Measurements from ENCODE around the gene ATXN7L1.
"Not testable (repeated sequence)": the region's sequence is repeated elsewhere in the genome, so short reads cannot be mapped to it uniquely, and the experiment has no call there.

The ATXN7L1 gene

DNA sequence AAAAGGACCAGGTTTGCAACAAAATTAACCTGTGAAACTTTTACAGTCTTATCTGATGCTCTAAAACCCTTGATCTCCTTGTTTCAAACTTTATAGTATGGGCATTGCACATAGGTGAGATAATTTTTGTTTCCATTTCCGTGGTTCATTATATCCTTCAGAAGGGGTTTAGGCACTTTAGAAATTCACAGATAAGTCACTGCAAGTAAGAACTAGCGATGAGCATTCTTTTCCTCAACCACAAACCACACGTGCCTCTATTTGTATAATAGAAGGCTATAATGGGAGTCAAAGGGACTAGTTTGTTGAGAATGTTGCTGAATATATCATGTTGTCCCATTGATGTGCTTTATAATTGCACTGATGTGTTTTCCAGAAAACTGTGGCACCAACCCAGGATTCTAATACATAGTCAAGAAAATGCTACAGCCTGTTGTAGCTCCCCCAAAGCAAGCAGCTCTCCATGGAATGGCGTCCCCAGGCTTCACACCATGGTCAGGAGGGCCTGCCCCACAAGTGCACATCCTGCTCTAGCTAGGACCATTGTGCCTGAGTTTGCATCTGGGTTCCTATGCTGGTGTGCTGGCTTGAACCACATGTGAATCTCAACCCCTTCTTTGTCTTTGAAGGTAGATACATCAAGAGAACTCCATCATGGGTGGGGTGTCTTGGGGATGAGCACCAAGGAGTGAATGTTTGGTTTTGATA, 14.0 kb upstream of the ATXN7L1 start:
- DNase-seq = no peak

DNA sequence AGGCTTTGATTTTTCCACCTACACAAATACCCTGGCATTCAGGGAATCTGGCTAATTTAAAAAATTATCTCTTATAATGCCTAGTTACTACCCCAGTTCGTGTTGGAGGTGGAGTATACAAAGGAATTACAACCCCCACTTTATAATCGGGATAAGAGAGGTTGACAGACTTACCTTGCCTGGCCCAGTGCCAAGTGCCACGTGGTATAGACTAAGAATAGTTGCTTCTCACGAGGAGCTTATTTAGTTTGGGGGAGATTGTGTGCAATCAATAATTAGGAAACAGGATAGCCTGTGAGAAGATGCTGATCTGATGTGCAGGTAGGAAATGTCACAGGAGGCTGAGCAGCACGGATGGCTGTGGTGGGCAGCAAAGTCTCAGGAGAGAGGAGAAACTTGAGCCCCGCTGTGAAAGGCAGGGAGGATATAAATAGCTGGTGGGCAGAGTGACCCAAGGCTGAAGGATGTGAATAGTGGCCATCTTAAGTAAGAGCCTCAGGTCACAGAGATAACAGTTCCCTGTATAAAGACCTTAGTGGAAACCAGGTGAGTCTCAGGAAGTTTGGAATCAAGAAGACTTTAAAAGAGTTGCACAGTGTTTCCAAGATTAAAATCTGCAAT, 11.3 kb upstream of the ATXN7L1 start:
- DNase-seq = no peak

DNA sequence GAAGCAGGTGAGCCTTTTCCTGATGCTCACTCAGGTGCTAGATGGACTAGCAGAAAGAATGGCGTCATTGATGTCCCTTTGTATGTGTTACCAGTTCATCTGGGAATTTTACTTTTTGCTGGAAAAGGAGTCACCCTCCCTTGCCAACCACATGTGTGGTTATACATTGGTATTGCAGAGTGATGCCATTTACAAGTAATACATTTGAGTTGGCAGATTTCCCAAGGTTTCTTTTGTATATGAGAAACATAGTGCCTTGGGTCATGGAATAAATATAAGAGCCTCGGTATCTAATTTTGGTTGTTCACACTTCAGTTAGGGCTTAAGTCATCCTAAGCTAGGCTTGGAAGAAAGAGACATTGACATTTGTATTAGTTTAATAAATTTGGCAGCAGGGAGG, 10.4 kb upstream of the ATXN7L1 start:
- no peak for DNase-seq

DNA sequence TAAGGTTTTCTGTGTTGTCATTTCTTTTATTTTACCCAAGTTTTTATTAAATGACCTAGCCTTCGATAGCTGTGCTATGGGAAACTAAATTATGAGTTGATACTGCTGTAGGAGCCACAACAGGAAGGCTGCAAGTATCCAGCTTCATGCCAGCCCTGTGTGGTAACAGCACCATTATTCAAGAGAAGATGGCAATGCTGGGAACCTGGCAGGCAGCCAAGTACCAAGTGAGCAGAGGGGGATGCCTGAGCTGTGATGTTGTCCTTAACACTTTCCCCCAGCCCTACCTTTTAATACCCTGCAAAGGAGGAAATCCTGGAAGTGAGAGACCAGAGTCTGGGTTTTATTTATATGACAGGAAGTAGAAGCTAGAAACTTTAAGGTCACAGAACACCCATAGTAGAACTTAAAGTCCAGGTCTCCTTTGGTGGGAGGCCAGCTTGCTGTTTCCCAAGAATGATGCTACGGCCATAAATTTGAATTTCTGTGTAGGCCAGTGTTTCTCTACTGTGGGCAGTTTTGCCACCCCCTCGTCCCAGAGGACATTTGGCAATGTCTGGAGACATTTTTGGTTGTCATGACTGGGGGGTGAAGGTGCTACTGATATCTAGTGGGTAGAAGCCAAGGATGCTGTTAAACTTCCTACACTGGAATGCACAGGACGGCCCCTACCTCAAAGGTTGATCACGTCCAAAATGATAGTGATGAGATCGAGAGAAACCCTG, 9.2 kb upstream of the ATXN7L1 start:
- no peak for DNase-seq

DNA sequence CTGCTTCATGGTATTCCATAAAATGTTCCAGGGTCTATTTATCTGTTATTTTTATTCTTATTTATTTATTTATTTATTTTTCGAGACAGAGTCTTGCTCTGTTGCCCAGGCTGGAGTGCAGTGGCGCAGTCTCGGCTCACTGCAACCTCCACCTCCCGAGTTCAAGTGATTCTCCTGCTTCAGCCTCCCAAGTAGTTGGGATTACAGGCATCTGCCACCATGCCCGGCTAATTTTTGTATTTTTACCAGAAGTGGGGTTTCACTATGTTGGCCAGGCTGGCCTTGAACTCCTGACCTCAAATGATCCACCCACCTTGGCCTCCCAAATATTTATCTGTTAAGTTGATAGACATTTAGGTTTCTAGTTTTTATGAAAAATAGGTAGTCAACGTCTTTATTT, 6.8 kb upstream of the ATXN7L1 start:
- DNase-seq = not testable (repeated sequence)

GRCh38 chr7:105881439-105881838, 5.0 kb upstream of the ATXN7L1 start:
- no peak for DNase-seq

DNA sequence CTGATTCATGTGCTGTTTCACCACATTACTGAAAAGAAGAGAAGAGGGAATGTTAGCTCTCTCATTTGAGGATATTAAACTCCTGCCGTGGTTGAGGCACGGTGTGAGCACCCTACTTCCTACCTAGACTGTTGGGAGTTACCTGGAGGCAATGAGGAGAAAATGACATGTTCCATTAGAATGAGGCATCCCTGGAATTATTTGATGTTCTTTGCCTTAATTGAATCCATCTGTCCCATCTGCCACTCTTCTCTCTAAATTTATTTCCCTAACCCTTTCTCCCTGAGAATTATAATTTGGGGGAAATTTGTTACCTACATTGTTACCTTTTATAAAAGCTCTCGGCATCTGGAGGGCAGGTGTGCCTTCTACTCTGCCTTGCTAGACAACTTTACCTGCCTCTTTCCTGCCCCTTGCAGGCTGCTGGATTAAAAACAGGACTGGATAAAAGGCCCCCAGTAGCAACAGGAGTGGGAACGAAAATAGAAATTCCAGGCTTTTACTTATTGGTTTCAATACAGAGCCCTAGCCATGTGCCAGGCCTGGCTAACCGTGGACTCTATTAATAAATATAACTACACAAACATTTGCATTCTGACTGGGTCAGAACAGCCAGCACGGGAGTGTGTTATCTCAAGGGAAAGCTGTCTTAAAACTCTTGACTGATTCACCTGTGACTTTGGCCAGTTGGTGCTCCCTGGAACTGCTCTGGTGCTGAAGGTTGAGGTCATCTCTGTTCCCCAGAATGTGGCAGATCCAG, 4.4 kb upstream of the ATXN7L1 start:
- DNase-seq = no peak

- no peak for DNase-seq
Observed at GRCh38 chr7:105879782-105880181, 3.4 kb upstream of the ATXN7L1 start.

GRCh38 chr7:105878746-105879605, 2.6 kb upstream of the ATXN7L1 start:
- DNase-seq = no peak

DNA sequence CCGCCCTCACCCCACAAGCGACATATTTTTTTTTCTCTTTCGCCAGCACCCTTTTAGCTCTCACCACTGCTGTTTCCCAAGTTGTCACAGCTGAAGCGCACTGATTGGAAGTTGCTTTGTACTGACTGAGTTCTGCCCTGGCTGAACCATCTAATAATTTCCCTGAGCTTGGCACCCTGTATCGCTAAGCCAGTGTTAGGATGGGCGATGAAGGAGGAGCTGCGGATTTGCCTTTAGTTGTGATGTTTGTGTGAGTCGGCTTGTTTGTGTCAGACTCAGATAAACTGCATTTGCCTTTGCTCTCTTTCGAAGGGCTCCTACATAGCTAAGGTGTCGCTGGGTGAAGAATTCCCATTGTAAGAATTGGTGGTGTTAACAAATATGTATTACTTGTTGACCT, 1.3 kb upstream of the ATXN7L1 start:
- DNase-seq = no peak

DNA sequence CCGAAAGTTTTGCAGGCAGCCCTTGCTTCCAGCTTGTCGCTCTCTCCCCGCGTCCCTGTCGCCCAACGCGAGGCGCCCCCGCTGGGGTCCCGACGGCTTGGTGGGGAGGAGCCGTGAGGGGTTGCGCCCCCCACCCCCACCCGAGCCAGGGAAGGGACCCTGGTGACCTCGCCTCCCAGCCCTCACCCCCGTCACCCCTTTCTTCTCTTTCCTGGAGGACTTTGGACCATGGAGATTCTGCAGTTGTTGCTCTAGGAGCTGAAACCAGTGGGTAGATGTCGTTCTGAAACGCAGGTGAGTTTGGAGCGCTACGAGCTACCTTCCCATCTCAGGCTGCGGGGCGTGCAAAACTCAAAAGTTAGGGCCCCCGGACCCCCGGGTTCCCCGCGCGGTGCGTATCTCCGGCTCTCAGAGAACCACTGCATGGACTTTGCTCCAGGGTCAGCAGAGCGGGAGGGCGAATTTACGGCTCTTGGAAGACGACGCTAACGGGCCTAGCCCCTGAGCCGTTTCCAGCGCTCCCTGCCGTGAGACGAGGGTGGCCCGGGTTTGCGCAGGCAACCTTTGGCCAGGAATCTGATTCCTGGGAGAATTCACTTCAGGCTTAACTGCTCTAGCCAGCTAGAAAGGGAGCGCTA, 684 bp upstream of the ATXN7L1 start:
- DNase-seq = no peak

DNA sequence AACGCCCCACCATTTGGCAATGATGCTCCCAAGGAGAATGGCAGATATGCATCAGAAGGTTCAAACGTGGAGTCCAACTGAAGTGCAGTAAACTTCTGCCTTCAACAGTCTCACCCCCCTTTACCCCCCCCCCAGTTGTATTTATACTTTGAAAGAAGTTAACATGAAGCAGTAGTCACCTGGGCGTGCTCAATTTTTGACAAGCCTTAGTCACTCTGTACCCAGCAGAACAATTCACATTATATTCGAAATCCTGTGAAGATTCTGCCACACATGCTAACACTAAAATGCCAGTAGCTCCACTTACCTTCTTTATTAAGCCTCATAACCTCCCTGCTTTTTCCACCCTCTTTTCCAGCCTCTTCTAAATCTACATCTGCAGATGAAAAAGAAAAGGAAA, 894 bp downstream of the ATXN7L1 start:
- no peak for DNase-seq

DNA sequence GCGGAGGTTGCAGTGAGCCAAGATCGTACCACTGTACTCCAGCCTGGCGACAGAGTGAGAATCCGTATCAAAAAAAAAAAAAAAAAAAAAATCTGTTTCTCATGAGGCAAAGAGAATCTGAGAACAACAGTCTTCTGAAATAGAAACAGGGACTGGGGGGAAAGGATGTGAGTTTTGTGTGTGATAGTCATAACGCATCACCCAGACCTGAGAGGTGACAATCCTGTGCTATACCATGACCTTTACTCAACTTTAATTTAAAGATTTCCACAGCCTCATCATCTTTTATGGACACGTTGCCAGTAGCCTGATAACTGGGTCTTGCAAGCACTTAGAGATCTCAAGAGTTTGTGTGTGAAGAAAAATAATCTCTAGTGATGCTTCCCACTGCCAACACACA, 2.3 kb downstream of the ATXN7L1 start:
- no peak for DNase-seq

- DNase-seq = no peak
Observed at GRCh38 chr7:105872491-105872890, 3.9 kb downstream of the ATXN7L1 start.

DNA sequence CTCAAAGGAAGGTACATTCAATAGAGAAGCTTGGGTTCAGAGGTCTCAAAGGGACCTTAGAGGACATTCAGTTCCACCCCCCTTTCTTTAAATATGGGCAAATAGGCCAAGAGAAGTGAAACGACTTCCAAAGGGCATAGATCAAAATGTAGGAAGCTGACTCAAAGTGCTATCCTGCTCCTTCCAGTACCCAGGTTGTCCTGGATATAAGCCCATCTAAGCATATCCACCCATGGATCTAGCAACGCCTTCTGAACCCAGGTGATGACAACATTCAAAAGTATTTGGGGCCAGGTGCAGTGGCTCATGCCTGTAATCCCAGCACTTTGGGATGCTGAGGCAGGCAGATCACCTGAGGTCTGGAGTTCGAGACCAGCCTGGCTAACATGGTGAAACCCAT, 5.3 kb downstream of the ATXN7L1 start:
- DNase-seq = no peak

DNA sequence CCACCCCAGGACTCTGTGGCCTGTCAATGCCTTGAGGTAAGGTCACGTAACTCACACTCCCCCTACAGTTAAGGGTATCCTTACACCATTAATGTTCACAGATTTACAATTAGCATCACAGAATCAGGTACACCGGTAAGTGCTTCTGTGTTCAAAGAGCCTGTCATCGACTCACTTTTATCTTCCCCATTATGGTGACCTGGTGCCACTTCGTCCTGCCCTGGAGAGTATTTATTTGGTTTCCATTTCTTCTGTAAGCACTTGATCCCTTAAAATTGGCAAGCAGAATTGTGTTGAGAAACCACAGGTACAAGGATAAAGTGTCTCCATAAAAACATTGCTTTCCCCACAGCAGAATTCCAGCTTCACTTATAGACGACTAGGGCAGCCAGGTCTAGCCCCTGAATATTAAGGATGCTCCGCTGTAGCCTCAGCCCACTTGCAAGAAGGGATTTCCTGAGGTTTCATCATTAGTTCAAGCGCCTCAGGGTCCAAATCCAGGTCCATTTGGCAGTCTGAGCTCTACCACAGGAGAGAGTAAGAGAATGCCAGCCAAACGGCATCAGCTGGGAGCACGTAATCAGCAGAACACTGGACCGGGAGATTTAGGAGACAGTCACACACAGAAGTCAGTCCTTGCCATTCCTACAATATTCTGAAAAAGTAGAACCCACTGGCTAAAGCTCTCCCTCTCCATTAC, 10.1 kb downstream of the ATXN7L1 start:
- DNase-seq = no peak

GRCh38 chr7:105863876-105864275, 12.5 kb downstream of the ATXN7L1 start:
- DNase-seq = no peak

GRCh38 chr7:105862770-105863169, 13.6 kb downstream of the ATXN7L1 start:
- no peak for DNase-seq

DNA sequence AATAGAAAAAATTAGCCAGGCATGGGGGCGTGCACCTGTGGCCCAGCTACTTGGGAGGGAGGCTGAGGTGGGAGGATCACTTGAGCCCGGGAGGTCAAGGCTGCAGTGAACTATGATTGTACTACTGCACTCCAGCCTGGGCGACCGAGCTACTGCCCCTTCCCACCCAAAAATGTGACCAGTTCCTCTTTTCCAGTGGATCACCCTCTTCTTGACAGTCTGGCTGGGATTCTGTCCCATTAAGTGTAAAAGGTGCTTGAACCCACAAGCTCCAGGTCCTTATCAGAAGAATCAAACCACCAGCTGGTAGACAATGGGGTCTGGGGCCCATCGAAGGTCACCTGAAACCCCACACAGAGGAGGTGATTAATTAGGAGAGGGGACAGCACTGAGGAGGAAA, 14.1 kb downstream of the ATXN7L1 start:
- DNase-seq = no peak

DNA sequence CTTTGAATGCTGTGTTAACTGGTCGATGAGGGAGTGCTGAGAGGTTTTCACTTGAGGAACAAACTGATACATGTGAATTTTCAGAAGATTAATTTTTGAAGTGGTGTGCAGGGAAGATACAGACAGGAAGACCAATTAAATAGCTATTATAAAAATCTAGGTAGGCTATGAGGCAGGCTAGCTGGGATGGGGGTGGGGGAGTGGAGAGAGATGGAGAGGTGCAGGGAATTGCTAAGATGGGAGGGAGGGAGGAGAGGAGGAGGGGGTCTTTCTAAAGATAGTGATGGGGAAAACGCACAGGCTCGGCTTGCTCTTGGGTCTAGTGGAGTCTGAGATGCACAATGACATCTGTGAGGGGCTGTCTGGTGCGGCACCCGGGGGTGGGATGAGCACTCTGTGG, 15.2 kb downstream of the ATXN7L1 start:
- no peak for DNase-seq

- DNase-seq = no peak
Observed at GRCh38 chr7:105860793-105861192, 15.6 kb downstream of the ATXN7L1 start.

Measured in NCI-H510A (cell line).